Measurements from ENCODE around the gene TMX3.

TMX3 gene

DNA sequence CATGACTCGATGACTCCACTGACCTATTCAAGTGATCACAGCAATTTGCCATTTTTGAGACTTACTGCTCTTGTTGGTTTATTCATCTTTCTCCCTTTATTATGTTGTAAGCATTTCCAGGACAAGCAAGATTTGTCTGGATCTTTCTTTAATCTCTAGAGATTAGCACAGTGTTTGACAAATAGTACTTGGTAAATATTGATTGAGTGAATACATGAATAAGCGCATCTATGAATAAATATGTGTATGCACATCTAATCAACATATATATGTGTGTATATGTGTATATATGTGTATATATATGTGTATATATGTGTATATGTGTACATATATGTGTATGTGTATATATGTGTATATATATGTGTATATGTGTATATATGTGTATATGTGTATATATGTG lies 7.3 kb downstream of the TMX3 start:
- no peak for DNase-seq

DNA sequence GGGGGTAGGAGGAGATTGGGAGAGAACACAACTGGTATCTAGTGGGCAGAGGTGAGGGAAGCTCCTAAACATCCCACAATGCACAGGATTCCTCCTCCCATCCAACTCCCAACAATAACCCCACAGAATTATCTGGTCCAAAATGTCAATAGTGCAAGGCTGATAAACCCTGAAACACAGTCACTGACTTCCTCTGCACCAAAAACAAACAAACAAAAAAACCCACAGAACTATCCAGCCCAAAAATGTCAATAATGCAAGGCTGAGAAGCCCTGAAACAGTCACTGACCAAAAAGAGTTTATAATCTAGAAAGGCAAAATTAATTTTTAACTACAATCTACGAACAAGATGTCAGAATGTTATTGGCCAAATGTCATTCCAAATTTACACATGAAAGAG lies 9.8 kb downstream of the TMX3 start:
- no peak for DNase-seq

DNA sequence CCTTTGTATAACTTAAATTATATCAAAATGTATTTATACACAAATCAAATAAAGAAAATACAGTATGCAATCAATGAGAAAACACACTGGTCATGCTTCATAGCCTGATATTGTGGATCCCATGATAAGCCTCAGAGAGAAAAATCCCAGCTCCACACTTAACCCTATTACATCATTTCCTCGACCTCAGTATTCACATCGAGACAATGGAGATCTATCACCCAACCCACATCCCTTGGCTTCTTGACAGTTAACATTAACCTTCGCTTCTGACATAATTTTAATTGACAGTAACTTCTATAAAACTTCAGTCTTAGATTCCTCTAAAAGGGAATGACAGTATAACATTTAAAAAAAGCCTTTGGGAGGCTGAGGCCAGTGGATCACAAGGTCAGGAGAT lies 11.6 kb downstream of the TMX3 start:
- no peak for DNase-seq

DNA sequence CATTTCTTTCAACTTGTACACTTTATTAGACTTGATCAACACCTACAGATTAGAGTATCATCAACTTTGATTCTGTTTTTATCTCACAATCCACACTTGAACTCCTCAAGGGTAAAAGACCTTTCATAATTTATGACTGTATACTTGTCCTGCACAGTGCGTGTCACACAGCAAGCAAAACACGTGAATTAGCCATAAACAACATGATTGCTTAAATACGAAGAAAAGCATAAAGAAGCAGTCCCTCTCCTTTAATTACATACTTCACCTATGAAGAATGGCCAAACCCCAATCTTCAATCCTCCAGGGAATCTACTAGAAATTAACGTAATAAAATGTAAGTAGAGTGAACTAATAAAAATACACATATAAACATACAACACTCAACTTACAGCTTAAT lies 13.6 kb downstream of the TMX3 start:
- DNase-seq = no peak

DNA sequence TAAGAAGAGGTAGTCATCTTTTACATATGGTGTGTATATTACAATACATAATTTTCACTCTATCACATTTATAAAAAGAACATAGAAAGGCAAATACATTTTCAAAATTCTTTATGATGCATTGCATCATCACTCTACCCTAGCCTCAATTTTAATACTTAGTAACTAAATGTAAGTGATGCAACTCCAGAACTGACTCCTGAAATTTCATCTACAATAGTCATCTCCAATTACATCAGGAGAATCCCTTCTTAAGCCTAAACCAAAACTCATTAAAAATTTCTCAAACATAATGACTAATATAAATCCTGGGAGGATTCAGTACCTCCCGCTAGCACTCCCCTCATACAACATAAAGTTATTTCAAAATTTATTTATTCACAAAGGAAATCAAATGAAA lies 15.9 kb downstream of the TMX3 start:
- DNase-seq = no peak

DNA sequence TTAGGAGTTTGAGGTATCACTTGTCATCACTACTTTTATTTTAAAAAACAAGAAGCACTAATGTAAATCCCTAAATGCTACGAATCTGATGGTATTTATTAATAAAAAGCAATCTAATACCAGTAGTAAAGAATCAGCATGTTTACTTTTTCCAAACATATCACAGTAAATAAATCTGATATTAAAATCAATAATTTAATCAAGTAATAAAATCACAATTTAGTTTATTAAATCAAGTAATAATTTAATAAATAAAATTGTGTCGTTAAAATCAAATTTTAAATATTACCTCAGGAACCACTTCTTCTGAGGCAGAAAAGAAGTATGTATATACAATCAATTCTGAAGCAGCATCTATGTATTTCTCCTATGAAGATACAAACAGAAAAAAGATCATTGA lies 18.0 kb downstream of the TMX3 start:
- no peak for DNase-seq

DNA sequence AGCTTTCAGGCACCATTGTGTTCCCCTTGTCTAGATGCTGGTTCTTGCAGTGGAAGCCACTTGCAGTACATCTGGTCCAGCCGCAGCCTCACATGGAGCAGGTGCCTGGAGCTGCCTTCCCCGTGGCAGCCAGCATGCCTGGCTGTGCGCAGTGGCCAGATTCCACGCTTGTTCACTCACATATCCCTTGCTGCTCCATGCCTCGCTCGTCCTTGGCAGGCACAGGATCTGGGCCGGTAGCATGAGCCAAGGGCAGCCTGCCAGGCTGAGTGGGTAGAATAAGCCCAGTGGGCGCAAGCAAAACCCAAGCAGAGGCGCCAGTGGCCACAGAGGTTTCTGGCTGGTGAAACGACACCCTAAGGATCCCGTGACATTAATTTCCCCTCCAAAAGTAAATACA lies 20.6 kb downstream of the TMX3 start:
- no peak for DNase-seq

DNA sequence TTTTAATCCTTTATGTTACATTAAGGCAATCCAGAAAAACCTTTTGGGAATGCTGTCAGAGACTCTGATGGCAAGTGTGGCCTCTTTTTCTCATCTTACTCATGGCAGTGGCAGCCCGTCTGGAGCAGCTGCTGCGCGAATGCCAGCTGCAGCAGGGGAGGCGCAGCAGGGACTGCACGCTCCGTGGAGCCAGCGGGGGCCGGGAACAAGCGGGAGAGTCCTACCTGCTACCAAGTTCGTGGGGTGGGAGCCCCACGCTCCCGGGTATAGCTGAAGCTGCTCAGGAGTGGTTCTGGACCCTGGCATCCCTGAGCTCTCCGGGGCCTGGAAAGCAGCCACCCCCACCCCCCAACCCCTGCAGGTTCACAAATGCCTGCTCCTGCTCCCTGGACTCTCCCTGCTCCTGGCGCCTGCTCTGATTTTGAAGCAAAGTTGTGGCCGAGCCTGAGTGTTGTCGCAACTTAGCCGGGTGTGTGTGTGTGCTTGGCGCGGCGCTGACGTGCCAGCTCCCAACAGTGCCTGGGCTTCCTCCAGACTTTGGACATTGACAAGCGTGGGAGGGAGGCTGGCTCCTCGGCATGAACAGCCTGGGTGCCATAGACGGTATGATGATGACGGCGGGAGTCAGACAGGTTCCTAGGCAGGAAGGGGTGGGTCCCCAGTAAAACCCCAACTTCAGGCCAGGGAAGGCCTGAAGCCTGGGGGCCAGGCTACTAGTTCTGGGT lies 21.7 kb downstream of the TMX3 start:
- no peak for DNase-seq

DNA sequence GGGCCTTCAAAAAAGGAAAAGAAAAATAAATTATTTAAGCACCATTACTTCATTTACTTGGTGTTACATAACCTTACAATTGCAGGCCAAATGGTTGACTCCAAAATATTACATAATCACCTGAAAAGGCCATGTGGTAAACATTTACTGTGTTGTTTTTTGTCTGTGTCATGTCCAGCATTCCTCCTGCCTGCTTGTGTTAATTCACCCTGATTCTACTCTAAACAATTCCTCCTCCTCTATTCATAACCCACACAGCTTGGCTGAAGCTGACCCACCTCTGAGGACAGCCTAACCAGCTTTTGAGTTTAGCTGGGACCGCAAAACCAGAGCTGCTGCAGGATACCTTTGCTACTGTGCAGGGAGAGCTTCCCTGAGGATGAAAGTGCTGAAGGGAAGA lies 35.4 kb downstream of the TMX3 start:
- DNase-seq = no peak

DNA sequence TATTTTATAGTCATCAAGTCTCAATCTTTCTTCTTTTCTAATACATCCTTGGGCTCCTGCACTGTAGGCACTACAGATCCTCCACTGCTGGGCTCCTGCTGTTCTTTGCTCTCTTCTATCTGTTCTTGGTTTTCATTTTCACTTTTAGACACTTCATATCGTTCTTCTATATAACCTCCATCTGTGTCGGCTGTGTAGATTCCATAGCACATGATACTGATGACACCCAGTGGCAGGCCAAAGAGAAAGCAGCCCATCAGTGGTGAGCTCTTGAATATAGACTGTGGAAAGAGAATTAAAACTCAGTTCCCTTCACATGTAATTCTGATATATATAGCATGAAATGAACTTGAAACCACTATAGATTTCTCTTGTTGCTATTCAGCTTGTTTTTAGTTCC lies 38.0 kb downstream of the TMX3 start:
- DNase-seq = no peak

DNA sequence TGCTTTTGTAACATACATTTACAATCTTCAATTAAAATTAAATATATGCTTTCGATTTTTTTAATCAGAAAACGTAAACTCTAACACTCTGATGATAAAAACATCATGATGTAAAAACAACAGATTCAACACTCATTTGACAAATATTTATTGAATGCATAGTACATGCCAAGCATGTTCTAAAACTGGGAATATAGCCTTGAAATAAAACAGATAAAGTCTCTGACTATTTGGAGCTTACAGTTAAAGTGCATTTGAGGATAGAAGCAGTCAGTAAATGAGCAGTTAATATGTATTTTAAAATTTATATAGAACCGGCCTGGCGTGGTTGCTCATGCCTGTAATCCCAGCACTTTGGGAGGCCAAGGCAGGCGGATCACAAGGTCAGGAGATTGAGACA lies 47.8 kb downstream of the TMX3 start:
- DNase-seq = no peak

DNA sequence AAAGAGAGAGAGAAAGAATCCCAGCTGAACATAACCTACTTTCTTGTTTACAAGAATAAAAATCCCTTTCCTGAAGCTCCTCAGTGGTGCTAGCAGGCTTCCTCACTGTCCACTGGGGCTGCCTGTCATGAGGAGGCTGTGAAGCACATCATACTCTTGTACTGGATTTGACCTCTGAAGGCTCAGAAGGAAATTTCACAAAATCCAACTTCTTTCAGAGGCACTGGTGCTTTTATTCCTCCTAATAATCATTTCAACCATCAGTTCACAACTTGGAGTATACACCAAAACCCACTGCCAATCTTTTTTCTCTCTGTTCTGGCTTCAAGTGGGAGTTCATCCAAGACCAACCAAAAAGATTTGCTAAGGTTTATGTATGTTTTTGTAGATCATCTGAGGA lies 48.5 kb downstream of the TMX3 start:
- no peak for DNase-seq

DNA sequence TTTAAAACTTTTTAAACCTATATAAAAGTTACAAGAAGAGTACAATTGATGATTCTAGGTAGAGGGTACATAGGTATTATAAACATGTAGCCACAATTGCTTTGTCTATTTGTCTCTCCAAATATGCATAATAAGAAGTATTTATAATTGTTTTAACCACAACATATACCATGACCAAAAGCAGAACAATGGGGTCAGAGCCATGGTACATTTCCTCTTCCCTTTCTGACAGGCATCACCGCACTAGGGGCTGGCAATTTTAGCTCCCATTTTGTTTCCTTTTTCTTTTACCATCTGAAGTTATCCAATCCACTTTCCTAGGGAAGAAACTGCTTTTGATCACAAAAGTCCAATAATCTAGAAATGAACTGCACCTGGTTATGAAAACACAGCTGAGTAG lies 49.3 kb downstream of the TMX3 start:
- DNase-seq = no peak

DNA sequence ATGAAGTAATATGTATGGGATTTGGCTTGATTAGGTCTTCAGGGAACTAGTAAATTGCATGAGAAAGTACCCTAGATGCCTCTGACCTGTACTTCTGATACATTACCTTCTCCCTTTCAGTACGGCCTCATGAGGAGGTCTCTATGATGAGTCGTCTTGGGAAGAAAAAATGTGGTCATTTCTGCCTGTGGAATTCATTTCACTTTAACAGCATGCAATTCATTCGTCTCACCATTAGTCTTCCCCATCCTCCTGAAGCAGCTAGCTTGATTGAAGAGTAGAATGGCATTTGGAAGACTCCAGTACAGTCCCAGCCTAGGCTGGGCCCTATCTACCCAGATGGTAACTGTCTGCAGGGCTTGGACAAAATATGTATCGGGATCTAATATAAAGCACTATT lies 52.2 kb downstream of the TMX3 start:
- DNase-seq = no peak

DNA sequence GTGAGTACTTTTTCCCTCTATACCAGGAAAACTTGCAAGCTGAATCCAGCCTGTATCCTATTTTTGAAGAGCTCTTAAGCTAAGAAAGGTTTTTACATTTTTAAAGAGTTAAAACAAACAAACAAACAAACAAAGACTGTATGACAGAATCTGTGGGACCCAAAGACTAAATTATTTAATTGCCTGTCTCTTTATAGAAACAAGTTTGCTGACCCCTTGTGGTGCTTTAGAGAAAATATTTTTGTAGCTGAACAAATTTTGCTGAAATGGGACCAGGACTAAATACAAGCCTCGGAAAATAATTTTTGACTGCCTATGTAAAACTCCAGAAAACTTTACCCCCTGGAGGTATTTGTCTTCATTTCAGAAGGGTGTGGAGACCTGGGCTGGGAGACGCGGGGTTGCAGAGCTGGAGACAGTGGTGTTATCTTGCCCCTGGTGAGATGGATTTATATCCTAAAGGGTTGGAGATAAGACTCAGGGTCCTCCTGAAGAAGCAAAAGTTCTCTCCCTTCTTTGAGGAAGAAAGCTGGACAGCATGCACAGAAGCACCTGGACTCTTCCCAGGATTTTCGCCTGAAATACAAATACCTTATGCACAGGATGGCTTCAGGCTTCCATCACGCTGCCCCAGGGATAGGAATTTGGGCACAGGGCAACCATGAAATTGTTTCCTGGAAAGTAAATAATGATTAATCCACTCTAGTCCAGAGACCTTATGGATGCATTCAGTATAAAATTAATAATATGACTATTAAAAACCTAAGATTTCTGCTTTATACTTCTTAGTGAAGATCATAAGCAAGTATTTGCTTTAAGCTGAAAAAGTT lies 54.3 kb downstream of the TMX3 start:
- DNase-seq = no peak

DNA sequence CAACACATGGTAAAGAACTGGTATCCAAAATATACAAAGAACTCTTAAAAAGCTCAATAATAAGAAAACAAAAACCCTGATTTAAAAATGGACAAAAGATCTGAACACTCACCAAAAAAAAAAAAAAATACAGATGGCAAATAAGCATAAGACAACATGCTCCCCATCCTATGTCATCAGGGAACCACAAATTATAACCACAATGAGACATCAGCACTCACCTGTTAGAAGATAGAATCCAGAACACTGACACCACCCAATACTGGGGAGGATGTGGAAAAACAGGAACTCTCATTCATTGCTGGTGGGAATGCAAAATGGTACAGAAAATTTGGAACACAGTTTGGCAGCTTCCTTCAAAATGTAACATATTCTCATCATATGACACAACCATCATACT lies 66.7 kb downstream of the TMX3 start:
- DNase-seq = no peak

DNA sequence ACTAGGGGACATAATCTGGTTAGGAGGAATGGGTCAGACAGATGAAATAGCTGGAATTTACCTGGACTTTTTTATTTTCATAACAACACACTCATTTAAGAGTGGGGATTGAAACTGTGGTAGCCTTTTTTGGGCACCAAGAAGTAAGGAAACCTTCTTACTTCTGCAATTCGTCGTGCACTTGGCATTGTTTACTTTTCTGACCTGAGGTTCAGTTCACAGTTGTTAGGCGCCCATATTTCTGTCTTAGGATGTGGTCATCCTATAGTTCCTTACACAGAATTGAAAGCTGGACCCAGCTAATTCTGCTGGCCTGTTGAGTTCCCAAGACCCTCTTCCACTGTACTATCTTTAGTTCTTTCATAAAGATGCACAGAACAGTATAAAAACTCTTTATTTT lies 72.9 kb downstream of the TMX3 start:
- DNase-seq = no peak

DNA sequence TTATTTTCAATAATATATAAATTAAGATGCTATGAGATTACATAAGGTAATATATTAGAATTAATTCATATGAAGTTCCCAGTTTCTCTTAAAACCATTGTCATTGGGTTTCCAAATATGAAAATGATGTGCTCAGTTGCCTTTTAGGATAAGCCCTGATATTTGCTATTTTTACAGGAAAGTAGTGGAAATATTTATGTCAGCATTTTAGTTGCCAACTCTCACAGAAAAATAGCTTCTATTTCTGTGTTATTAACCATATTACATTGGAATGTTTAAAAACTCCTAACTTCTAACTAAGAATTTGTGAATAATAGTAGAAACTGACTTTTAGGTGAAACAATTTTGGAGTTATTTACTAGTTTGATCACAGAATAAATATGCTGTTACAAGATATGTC lies 74.0 kb downstream of the TMX3 start:
- DNase-seq = no peak

DNA sequence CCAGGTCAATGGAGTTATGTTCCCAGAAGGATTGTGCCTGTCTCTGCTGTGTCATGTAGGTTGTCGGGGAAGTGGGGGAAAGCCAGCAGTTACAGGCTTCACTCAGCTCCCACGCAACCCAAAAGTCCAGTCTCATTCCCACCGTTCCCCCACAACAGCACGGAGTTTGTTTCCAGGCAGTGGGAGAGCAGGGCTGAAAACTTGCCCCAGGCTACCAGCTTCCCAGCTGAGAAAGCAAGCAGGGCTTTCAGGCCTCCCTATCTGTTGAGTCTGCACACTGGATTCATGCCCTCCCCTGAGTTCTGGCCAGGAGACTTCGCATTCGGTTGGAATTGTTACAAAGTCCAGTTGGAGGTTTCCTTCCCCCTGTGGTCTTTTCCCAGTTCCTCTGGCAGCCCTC lies 76.3 kb downstream of the TMX3 start:
- no peak for DNase-seq

DNA sequence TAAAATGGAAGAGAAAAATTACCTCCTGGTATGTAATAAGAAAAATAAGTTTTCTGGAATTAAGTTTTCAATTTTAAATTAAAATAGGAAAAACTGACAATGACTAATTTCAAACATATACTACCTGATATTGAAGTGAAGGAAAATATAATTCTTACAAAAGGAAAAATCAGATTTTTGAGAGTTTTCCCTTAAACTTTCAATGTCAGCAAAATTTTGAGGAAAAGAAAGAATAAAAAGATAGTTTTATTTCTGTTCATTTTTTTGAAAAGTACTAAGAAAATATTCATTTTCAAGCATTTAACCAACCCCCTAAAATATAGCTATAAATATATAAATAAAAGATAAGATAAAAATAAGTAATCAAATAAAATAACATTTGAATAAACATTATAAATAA lies 87.1 kb downstream of the TMX3 start:
- DNase-seq = no peak

All from NCI-H187 treated with DMSO at 0.1 percent for 48 hours (cell line).